ENCODE data around the gene ERN1. TPM values are rescaled to one million over a fixed set of nuclear protein-coding genes. Genes with fewer than 3 reads are reported as not detected.

ERN1 gene
- total RNA-seq, 1 donor from 2014 or later, result 12.1 TPM

GRCh38 chr17:64061178-64061898 is 68.6 kb downstream of the ERN1 start:
- H3K36me3 Mint-ChIP-seq, result peaks cover 25% of the 10 kb centered on the region
- TF ChIP-seq CTCF (conservative IDR thresholded peaks at IDR 0.05), result no peak
- no peak for DNase-seq (ENCODE audit: extremely low spot score, unreplicated experiment)
- H3K4me3 Mint-ChIP-seq, result no peak overlapping the region
- peaks cover 9% of the 10 kb centered on the region for H3K4me1 Mint-ChIP-seq (ENCODE audit: unreplicated experiment)
- H3K9me3 Mint-ChIP-seq, result no peaks in the 10 kb centered on the region
- H3K27me3 Mint-ChIP-seq, result no peaks in the 10 kb centered on the region
- no peak overlapping the region for H3K27ac Mint-ChIP-seq

- Mint-ChIP-seq H3K36me3 (peaks cover 25% of the 10 kb centered on the region), H3K27me3 (no peaks in the 10 kb centered on the region), H3K9me3 (no peaks in the 10 kb centered on the region), H3K27ac (no peak overlapping the region), H3K4me3 (no peak overlapping the region), H3K4me1 (ENCODE audit: unreplicated experiment) (peaks cover 9% of the 10 kb centered on the region)
- no peak for DNase-seq (ENCODE audit: extremely low spot score, unreplicated experiment)
- no peak for TF ChIP-seq CTCF (conservative IDR thresholded peaks at IDR 0.05)
Observed at GRCh38 chr17:64060331-64060730, 69.6 kb downstream of the ERN1 start.

GRCh38 chr17:64059756-64060155 is 70.2 kb downstream of the ERN1 start:
- H3K4me3 Mint-ChIP-seq, result no peak overlapping the region
- H3K9me3 Mint-ChIP-seq, result no peaks in the 10 kb centered on the region
- DNase-seq (ENCODE audit: extremely low spot score, unreplicated experiment), result no peak
- H3K27ac Mint-ChIP-seq, result no peak overlapping the region
- H3K27me3 Mint-ChIP-seq, result no peaks in the 10 kb centered on the region
- peaks cover 25% of the 10 kb centered on the region for H3K36me3 Mint-ChIP-seq
- H3K4me1 Mint-ChIP-seq (ENCODE audit: unreplicated experiment), result peaks cover 9% of the 10 kb centered on the region
- TF ChIP-seq CTCF (conservative IDR thresholded peaks at IDR 0.05), result no peak

- no peak for TF ChIP-seq CTCF (conservative IDR thresholded peaks at IDR 0.05)
- Mint-ChIP-seq H3K9me3 (no peaks in the 10 kb centered on the region), H3K36me3 (peaks cover 15% of the 10 kb centered on the region), H3K27me3 (no peaks in the 10 kb centered on the region), H3K27ac (no peak overlapping the region), H3K4me1 (ENCODE audit: unreplicated experiment) (peaks cover 9% of the 10 kb centered on the region), H3K4me3 (no peak overlapping the region)
- no peak for DNase-seq (ENCODE audit: extremely low spot score, unreplicated experiment)
Observed at GRCh38 chr17:64058621-64059020, 71.3 kb downstream of the ERN1 start.

- no peaks in the 10 kb centered on the region for H3K27me3 Mint-ChIP-seq
- no peak for DNase-seq (ENCODE audit: extremely low spot score, unreplicated experiment)
- peaks cover 19% of the 10 kb centered on the region for H3K36me3 Mint-ChIP-seq
- peaks cover 9% of the 10 kb centered on the region for H3K4me1 Mint-ChIP-seq (ENCODE audit: unreplicated experiment)
- no peak for TF ChIP-seq CTCF (conservative IDR thresholded peaks at IDR 0.05)
- H3K9me3 Mint-ChIP-seq, result no peaks in the 10 kb centered on the region
- no peak overlapping the region for H3K27ac Mint-ChIP-seq
- no peak overlapping the region for H3K4me3 Mint-ChIP-seq
Observed at GRCh38 chr17:64057701-64058263, 72.2 kb downstream of the ERN1 start.

Measured in type B pancreatic cell (in vitro differentiated cells).